NB4 (cell line): ENCODE data around the gene UAP1.
"Not testable (repeated sequence)": the region's sequence is repeated elsewhere in the genome, so short reads cannot be mapped to it uniquely, and the experiment has no call there.

Experiments used
- DNase-seq: peaks from one replicate; pipeline ENCODE4 v3.0.0; 2010; ENCODE audit warnings: low read depth
- H3K4me3 ChIP-seq: one replicate; pipeline ENCODE4 v1.5.1; 2011; ENCODE audit warnings: mild to moderate bottlenecking, low read depth, low read length, moderate library complexity
- CTCF ChIP-seq: IDR thresholded peaks from one replicate; pipeline ENCODE4 v1.5.1; 2012; ENCODE audit warnings: low read depth, low read length
- MYC ChIP-seq: IDR thresholded peaks from 2 replicates; pipeline ENCODE4 v1.6.1; 2011; ENCODE audit warnings: low read depth, low read length
- POLR2A ChIP-seq: IDR thresholded peaks from 2 replicates; pipeline ENCODE4 v1.6.1; 2011; ENCODE audit warnings: mild to moderate bottlenecking; ENCODE audit not compliant: insufficient read length; ENCODE audit errors: extremely low read depth
- TF ChIP-seq, protein P1 (sequence below): IDR thresholded peaks from 2 replicates; pipeline ENCODE4 v1.6.1; 2011; ENCODE audit warnings: low read depth, low read length

Gene UAP1

DNA sequence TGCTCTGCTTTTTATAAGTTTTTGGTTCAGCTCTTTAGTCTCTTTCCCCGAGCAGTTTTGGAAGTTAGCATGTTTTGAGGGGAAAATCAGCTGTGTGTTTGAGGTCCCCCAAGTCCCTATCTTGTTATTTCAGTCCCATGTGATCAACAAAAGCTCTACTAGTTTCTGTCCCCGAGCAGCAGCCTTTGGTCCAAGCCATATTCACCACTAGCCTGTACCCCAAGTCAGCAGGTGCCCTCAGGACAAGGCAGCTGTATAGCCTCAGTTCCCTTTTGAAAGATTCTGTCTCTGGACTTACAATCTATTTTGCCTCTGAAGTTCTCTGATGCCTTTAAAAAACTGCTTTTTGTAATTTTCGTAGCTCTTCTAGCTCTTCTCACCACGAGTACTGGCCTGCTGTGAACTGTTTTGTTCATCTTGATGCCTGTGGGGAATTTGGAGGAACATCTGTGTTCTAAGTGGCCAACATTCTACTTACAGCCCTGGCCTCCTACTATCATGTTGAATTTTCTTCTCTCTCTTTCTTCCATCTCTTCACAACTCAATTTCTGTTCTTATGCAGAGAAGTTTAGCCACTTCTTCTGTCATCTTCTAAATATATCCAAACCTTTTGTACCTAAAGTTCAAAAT is 16.7 kb downstream of the UAP1 start:
- TF ChIP-seq, protein P1, sequence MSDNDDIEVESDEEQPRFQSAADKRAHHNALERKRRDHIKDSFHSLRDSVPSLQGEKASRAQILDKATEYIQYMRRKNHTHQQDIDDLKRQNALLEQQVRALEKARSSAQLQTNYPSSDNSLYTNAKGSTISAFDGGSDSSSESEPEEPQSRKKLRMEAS, result no peak
- no peak for TF ChIP-seq CTCF
- no peak for TF ChIP-seq MYC
- no peak for TF ChIP-seq POLR2A
- H3K4me3 ChIP-seq, result no peak overlapping the region
- DNase-seq, result no peak

DNA sequence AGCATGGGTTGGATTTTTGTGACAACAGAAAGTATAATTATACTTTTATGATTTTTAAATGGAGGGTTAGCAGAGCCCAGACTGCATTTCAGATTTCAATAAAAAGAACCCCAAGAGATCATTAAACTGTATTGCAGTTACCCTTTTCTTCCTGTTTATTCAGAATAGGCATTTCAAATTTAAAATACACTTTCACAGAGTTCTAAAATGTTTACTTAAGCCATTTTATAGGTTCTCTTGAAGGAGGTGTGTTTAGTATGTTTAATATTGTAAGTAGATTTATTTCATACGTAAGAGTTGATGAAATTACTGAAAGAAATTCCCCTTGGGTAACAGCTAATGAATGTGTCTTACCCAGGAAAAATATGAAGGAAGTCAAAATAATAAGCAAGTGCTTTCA is 17.4 kb downstream of the UAP1 start:
- no peak for DNase-seq
- TF ChIP-seq MYC (no peak), POLR2A (no peak), CTCF (no peak)
- TF ChIP-seq, protein P1, result no peak
- no peak overlapping the region for H3K4me3 ChIP-seq

DNA sequence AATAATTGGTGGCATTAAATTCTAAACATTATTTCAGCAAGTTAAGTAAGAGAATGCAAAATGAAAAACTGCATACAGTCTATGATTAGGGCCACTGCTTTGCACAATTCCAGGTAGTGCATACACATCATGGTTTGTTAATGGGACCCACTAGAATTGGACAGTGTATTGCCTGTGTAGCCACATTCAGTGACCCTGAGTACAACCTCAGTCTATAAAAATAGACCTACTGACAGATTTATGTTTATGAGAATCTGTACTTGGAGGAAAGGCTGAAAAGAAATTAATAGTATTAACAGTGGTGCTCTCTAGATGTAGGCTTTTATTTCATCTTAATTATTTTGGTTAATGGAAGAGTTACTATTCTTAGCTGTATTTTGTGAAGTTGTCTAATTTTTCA is 18.8 kb downstream of the UAP1 start:
- no peak for DNase-seq
- H3K4me3 ChIP-seq, result no peak overlapping the region
- TF ChIP-seq POLR2A (no peak), CTCF (no peak), MYC (no peak)
- TF ChIP-seq, protein P1, result no peak

- DNase-seq, H3K4me3 ChIP-seq: not testable (repeated sequence)
Measured at GRCh38 chr1:162582901-162583300, 21.4 kb downstream of the UAP1 start.

- H3K4me3 ChIP-seq, DNase-seq: not testable (repeated sequence)
Measured at GRCh38 chr1:162585101-162585500, 23.6 kb downstream of the UAP1 start.

- no peak overlapping the region for H3K4me3 ChIP-seq
- no peak for DNase-seq
- TF ChIP-seq MYC (no peak), POLR2A (no peak)
Measured at GRCh38 chr1:162587347-162587746, 25.8 kb downstream of the UAP1 start.

- TF ChIP-seq MYC (no peak), POLR2A (no peak), CTCF (no peak)
- TF ChIP-seq, protein P1, result no peak
- DNase-seq, result no peak
Measured at GRCh38 chr1:162587761-162588260, 26.3 kb downstream of the UAP1 start.

More at GRCh38 chr1:162587761-162588260, 26.3 kb downstream of the UAP1 start:
- H3K4me3 ChIP-seq, result no peak overlapping the region
